NCI-H2196 (cell line): ENCODE results near the gene SNRNP48.

Source experiments
- DNase-seq: peaks from one replicate; lab custom pipeline; 2025; ENCODE audit not compliant: unreplicated experiment; lab: John Stamatoyannopoulos, UW

SNRNP48 gene, protein sequence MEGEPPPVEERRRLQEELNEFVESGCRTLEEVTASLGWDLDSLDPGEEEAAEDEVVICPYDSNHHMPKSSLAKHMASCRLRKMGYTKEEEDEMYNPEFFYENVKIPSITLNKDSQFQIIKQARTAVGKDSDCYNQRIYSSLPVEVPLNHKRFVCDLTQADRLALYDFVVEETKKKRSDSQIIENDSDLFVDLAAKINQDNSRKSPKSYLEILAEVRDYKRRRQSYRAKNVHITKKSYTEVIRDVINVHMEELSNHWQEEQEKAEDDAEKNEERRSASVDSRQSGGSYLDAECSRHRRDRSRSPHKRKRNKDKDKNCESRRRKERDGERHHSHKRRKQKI

DNA sequence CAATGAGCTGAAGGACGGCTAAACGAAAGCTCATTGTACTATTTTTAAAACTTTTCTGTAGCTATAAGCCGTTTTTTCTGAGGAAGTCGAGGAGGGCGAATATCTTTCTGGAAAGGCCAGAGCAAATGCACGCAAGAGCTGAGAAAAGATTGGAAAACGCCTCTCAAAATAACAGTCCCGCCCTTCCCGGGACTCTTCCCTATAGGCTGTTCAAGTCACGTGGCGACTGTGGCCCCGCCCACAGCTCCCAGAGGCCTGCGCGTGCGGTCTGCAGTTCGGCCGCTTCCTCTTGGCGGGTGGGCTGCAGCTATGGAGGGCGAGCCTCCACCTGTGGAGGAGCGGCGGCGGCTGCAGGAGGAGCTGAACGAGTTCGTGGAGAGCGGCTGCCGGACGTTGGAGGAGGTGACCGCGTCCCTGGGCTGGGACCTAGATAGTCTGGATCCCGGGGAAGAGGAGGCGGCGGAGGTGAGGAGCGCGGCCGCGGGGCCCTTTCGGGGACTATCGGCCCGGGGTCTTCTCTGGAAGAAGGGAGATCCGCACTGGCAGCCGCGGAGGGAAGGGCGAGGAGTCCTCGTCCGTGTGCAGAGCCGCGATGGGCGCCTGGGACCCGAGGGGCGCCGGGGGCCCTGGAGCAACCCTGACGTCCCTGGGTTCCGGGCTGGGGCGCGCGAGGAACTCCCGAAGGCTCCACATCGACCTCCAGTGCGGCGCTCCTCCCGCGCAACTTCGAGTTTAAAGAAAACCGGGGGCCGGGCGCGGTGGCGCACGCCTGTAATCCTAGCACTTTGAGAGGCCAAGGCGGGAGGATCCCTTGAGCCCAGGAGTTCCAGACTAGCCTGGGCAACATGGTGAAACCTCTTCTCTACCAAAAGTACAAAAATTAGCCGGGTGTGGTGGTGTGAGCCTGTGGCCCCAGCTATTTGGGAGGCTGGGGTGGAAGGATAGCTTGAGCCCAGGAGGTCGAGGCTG is at the start of gene SNRNP48:
Gene SNRNP48, plus strand, starts transcription at position 250 of the 969 bp plus-strand sequence. Its CDS starts 60 bp downstream, at position 310.
- DNase-seq = peak; percentile 95

DNA sequence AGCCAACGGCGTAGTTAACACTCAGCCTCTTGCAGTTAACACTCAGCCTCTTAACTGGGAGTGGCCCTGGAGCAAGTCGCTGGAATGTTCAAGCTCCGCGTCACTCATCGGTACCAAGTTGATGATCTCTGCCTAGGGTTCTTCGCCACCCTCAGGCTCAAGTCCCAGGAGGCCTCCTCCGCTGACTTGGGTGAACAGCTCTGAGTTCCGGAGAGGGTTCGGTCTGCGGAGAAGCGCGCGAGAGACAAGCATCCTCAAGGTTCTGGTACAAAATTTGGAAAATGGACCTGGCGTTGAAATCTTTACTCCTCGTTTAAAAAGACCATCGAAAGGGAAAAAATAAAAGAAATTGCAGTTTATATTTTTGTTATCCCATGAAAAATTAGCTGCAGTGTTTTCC is 49.4 kb upstream of the SNRNP48 start:
- DNase-seq = no peak

DNA sequence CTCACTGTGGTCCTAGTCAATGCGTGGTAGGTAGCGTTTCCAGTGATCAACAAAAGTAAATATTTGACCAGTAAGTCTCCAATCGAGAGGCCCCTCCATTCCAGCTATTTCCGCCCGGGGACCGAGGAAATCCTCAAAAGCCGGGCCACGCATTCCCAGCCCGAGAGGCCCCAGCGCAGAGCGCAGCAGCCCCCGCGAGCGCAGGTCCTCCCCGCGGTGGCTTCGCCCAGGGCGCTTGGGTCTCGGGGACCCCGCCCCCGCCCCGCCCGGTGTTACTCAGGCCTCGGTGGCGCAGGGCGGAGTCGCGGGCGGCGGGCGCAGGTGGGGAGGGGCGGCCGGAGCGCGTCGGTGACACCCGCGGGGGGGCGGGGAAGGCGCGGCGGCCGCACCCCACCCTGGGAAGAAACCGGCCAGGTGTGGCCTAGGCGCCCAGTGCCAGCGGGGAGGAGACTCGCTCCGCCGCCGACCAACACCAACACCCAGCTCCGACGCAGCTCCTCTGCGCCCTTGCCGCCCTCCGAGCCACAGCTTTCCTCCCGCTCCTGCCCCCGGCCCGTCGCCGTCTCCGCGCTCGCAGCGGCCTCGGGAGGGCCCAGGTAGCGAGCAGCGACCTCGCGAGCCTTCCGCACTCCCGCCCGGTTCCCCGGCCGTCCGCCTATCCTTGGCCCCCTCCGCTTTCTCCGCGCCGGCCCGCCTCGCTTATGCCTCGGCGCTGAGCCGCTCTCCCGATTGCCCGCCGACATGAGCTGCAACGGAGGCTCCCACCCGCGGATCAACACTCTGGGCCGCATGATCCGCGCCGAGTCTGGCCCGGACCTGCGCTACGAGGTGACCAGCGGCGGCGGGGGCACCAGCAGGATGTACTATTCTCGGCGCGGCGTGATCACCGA is 48.6 kb upstream of the SNRNP48 start, which contains the start of gene DSP:
Gene DSP, plus strand, starts transcription at position 497 of the 890 bp plus-strand sequence. Its CDS starts 245 bp downstream, at position 742.
- peak; percentile 74 for DNase-seq

DNA sequence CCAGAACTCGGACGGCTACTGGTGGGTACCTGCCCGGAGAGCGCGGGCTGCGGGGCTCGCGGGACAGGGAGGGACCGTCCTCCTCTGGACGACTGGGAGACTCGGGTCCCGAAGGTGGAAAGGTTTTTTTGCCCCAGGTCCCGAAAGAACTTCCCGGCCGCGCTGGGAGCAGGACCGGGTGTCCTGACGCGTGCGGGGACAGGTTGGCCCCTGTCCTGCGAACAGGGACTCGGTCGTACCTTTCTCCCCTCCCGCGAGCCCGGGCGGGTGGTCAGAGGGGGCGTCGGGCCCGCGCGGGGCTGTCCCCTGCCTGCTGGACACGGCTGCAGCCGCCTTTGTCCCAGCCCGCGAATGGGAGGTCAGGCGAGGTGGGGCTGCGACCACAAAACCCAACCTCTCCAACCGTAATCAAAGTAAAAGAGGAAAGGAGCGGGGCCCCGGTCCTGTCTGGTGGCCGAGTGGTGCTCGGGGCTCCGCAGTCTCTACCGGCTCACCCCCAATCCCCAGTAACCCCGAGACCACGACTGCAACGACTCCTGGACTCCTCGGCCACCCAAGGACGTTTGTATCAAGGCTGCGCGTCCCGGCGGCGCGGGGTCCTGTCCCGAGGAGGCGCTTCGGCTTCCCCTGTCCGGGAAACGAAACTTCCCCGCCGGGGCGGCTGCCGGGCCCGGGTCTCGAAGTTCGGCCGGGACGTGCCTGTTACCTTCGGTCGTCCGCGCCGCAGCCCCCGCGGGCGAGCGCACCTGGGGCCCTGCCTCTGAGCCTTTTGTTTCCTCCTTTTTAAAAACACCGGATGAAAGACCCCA is 47.7 kb upstream of the SNRNP48 start:
- no peak for DNase-seq

DNA sequence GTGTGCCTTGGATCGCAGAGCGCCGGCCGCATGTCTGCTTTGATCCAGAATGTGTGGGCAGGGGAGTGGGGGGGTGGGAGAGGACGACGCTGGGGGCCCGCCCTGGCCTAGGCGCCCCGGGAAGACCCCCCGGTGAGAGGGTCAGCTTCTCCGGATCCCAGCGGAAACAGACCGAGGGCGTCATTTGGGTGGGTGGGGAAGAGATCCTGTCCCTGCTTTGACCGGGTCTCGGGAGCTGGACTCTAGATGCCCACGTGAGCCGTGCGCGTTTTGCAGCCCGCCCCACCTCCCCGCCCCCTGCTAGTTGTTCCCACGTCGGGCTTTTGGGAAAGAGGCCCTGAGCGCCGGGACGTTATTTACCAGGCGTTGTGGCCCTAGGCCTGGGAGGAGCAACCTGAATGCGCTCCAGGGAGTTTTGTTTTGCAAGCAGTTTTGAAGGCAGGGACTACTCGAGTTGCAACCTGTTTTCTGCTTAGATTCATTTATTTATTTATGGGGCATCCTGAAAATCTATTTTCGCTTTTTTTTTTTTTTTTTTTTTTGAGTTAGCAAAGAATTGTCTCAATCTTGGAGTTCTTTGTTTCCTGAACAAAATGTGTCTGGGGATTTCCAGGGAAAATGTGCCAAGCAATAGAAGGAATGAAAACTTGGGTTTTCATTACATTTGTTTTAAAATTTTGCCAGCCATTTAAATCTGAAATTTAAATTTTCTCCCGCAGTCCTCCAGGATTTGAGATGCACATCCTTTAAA is 46.9 kb upstream of the SNRNP48 start:
- peak; percentile 31 for DNase-seq

DNA sequence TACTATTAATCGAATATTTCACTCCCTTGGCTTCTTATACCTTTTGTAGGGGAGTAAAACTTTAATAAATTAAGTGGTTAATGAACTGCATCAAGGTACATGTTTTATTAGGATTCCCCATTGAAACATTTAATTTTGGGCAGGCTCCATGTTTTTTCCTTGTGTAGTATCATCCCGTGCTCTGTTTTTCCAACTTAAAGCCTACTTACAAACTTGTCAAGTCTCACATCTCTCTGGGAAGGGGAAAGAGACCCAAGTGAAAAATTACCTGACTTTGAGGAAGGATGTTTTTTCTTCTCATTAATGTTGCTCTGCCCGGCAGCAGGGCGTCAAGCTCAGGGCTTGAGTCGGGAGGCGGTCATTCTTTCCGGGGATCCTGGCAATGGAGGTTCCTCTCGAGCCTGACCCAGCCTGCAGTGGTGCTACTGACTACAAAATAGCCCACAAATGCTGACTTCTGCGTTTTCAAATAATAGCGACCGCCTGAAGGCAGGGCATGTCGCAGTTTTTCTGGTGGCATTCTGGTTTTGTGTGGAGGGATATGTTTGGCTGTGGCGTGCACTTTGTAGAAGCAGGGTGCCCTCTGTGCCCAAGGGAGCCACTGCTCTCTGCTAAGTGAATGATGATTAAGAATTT is 46.1 kb upstream of the SNRNP48 start:
- DNase-seq = no peak

DNA sequence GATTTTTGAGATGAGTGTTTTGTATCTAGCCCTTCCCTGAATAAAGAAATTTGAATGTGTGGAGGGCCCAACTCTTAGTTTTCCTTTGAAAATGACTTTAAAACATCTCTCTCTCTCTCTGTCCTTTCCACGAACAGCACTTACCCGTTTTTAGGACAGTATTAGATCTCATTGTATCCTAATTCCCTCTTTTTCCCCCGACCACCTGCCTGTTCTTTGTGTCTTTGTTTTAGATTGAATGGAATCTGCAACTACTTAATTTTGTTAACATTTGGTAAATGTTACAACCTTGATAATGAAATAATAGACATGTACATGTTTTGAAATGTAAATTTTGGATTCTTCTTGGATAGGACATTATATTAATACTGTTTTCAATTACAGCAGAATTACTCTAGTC is 45.4 kb upstream of the SNRNP48 start:
- DNase-seq = no peak

DNA sequence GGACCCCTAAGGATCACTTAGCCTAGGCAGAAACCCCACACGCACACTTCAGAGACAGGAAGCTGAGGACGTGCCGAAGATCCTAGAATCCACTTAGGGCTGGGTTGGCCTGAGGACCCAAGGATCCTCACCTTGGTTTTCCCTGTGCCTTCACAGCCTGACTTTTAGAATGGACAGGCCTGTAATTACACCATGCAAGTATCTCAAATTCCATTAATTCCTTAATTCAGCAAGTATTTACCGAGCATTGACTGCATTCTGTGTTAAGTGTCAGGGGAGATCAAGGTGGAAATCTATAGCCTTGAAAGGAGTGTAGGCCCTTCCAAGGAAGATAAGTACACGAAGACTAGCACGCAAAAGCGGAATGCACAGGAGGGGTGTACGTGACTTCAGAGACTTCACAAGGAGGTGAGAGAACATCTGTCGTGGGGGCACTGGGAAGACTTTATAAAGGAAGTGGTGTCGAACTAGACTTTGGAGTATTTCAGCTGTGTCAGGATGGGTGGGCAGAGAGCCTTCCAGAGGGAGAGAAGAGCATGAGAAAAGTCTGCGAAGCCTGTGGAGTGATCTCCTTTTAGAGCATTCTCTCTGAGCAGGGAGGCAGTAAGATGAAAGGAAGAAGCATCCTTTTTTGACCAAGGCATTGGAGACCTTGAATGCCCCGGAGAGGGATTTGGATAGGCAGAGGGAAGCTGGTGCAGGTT is 44.5 kb upstream of the SNRNP48 start:
- DNase-seq = no peak

DNA sequence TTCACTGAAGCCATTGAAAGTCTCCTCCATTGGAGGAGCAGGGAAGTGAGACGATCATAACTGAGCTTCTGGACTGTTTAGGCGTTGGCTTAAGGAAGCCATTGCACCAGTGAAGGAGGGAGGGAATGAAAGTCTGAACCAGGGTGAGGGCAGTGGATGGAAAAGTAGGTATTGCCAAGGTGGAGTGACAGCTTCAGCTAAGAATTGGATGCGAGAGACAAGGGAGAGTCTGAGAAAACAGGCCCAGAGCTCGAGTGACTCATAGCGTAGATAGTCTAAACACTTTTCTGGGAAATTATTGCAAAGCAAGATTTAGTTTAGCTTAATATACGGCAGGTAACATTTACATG is 44.0 kb upstream of the SNRNP48 start:
- DNase-seq = no peak

DNA sequence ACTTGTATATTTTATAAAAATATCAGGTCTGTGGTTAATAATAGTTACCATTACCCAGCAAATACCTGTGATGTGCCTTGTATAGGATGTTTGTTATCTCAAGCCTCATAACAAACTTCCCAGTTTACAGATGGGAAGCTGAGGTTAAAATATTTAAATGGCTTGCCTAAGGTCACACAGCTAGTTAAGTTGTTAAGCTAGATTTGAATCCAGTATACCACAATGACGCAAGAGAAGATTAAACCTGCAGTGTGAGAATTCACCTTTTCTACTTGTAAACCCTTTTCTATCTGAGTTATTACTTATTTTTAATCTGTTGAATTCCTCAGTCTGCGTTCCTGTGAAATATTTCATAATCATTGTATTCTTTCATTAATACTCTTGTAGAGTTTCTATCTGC is 43.6 kb upstream of the SNRNP48 start:
- no peak for DNase-seq

DNA sequence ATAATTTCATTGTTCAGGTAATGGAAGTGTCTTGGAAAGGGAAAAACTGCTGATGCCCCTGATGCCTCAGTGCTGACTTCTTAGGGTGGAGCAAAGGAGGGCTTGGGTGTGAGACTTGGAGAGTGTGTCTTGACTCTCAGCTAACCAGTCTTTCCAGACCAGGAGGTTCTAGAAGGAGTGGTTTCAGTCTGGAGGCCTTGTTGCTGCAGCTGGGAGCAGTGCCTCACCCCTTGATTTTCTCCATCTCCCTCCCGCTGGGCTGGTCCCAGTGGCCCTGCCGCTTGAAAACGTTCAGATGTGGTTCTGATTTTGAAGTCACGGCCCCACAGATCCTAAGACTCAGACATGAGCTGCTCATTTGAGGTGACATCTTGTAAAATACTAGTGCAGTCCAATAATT is 43.1 kb upstream of the SNRNP48 start:
- DNase-seq = no peak

DNA sequence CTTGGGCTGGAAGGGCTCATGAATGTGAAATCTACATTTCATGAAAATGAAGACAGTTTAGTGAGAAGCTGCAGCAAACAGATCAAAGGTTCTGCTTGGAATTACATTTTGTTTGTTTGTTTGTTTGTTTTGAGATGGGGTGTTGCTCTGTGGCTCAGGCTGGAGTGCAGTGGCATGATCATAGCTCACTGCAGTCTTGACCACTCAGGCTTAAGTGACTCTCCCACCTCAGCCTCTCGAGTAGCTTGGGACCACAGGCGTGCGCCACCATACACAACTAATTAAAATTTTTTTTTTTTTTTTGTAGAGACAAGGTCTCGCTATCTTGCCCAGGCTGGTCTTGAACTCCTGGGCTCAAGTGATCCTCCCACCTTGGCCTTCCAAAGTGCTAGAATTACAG is 42.7 kb upstream of the SNRNP48 start:
- DNase-seq = no peak

DNA sequence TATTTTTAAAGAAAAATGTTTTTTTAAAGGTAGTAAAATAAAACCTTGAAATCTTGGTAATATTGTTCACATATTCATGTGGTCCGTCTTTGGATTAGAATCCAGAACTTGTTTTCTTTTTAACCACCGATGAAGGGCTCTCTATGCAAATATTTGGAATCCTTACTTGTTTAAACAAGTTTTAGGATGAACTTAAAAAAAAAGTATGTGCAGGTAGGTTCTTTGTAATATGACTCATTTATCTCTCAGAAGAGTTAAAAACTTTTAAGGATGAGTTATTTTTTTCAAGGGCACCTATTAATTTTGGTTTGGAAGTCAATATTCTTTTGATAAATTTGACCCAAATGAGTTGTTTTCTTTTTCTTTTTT is 39.6 kb upstream of the SNRNP48 start:
- DNase-seq = no peak

DNA sequence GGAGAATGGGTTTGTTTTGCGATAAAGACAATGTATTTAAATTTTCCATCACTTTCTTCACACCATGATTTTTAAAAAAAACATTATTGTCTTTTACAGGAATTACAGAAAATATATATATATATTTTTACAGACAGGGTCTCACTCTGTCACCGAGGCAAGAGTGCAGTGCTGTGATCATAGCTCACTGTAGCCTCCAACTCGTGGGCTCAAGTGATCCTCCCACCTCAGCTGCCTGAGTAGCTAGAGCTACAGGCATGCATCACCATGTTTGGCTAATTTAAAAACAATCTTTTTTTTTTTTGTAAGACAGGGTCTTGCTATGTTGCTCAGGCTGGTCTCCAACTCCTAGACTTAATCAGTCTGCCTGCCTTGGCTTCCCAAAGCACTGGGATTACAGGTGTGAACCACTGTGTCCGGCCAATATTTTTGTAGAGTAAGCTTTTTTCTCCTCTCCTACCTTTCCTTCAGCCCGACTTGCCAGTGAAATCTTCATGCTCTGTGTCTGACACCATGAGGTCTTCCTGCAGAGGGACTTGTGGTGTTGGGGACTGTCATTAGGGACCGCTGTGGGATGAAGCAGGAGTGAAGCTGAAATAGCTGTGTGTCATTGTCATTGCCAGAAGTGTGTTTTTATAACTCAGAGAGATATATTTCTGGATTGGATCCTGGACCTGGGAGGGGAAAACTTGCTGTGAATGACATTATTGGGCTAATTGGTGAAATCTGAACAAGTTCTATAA is 35.3 kb upstream of the SNRNP48 start:
- DNase-seq = no peak

DNA sequence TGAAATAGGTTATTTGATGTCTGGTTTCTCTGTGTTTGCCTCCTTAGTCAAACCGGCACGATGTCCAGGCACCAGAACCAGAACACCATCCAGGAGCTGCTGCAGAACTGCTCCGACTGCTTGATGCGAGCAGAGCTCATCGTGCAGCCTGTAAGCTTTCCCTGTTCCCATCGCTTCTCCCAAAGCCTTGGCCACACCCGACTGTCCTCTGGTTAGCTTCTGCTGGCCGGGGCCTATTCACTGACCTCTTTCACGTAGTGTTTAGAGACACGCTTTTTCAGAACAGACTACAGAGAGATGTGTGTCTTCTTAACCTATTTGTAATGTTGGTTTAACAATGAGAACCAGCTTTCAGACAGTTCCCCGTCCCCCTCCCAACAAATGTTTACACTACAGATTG is 34.3 kb upstream of the SNRNP48 start:
- DNase-seq = no peak

DNA sequence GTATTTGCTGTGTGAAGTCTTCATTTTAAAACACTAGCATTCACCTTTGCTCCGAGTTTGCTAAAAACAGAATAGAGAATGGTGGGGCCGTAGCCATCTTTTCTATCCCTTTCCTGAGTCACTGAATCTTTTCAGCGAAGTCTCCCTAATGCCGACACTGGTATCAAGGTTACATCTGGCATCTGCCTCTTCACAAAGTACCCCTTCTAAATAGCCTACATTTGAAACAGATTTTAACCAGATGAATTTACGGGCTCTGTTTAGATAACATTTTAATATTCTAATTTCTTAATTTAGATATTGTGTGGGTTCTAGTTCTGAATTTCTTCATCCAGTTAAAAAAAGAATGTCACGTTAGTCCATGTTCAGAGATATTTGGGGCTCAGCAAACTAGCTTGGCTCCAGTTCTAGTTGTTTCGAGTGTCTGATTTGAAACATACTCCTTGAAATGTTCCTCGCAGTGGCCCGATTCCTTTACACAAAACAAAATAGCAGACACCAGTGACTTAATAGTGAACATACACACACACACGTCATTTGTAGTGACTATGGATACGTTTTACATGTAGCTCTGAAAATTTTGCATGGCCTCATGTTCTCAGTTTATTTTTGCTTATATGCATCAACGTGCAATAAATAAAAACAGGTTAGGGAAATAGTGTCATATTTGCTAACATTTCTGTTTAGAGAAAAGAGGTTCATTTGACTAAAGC is 33.4 kb upstream of the SNRNP48 start:
- no peak for DNase-seq

DNA sequence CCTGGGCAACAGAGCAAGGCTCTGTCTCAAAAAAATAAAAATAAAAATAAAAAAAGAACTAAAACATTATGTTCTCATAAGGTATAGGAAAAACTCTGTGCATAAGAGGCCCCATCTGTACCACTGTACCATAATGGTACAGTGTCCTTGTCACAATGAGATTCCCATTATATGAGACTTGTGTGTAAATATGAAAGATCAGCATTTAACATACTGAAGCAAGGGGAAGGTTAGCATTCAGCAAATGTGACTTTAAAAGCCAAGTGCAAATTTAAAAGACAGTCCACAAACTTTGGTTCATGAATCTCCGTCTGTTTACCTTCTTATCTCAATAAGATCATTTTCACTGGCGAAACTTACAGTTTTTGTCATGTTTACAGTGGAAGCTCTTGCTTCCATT is 32.3 kb upstream of the SNRNP48 start:
- DNase-seq = no peak
